GM18519 (cell line): ENCODE data around the gene RNF175.

ENCODE experiments used
- ATAC-seq: cut with Tn5 transposase; IDR thresholded peaks from one replicate; pipeline ENCODE4 v1.9.1; 2021; ENCODE audit warnings: mild to moderate bottlenecking, moderate library complexity; ENCODE audit not compliant: unreplicated experiment, low FRiP score

Gene RNF175

GRCh38 chr4:153785910-153786721 lies 26.3 kb upstream of the RNF175 start:
- ATAC-seq = no peak

- ATAC-seq = no peak
Observed at GRCh38 chr4:153784166-153784699, 24.4 kb upstream of the RNF175 start.

- ATAC-seq = no peak
Observed at GRCh38 chr4:153782581-153782980, 22.8 kb upstream of the RNF175 start.

- ATAC-seq = no peak
Observed at GRCh38 chr4:153781717-153782416, 22.0 kb upstream of the RNF175 start.

GRCh38 chr4:153781280-153781679 lies 21.5 kb upstream of the RNF175 start:
- ATAC-seq = no peak

GRCh38 chr4:153780876-153781275 lies 21.1 kb upstream of the RNF175 start:
- ATAC-seq = no peak

GRCh38 chr4:153780221-153780620 lies 20.4 kb upstream of the RNF175 start:
- no peak for ATAC-seq

GRCh38 chr4:153778383-153778782 lies 18.6 kb upstream of the RNF175 start:
- ATAC-seq = no peak

- ATAC-seq = no peak
Observed at GRCh38 chr4:153777421-153777820, 17.6 kb upstream of the RNF175 start.

GRCh38 chr4:153776601-153777000 lies 16.8 kb upstream of the RNF175 start:
- no peak for ATAC-seq

GRCh38 chr4:153773236-153773690 lies 13.4 kb upstream of the RNF175 start:
- no peak for ATAC-seq

GRCh38 chr4:153771046-153771445 lies 11.2 kb upstream of the RNF175 start:
- ATAC-seq = no peak

- ATAC-seq = no peak
Observed at GRCh38 chr4:153766758-153767157, 6.9 kb upstream of the RNF175 start.

GRCh38 chr4:153765894-153766293 lies 6.1 kb upstream of the RNF175 start:
- no peak for ATAC-seq

- no peak for ATAC-seq
Observed at GRCh38 chr4:153764601-153765368, 5.0 kb upstream of the RNF175 start.

- ATAC-seq = no peak
Observed at GRCh38 chr4:153763404-153763803, 3.6 kb upstream of the RNF175 start.

- no peak for ATAC-seq
Observed at GRCh38 chr4:153758688-153759406, 977 bp downstream of the RNF175 start.

- ATAC-seq = no peak
Observed at GRCh38 chr4:153758136-153758535, 1.7 kb downstream of the RNF175 start.

- ATAC-seq = no peak
Observed at GRCh38 chr4:153757407-153757806, 2.4 kb downstream of the RNF175 start.

- ATAC-seq = no peak
Observed at GRCh38 chr4:153755186-153755585, 4.6 kb downstream of the RNF175 start.
